Measurements from ENCODE around the gene CALHM6.

DNA sequence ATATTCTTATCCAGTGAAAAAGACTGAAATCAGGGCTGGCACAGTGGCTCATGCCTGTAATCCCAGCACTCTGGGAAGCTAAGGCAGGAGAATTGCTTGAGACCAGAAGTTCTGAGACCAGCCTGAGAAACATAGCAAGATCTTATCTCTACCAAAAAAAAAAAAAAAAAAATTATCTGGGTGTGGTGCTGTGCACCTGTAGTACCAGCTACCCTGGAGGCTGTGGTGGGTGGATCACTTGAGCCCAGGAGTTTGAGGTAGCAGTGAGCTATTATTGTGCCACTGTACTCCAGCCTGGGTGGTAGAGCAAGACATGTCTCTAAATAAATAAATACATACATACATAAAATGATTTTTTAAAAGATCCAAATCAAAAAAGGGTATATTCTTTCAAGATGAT is 6.3 kb downstream of the CALHM6 start:
- TF ChIP-seq CTCF (IDR thresholded peaks at IDR 0.05) (no peak), POLR2A (IDR thresholded peaks at IDR 0.05) (no peak)

Measured in body of pancreas (tissue), 4 donors.